GM19452 (cell line): ENCODE results near the gene IMPDH1.

Experiments
- ATAC-seq: cut with Tn5 transposase; IDR thresholded peaks from one replicate; pipeline ENCODE4 v1.9.1; 2021; ENCODE audit not compliant: unreplicated experiment

The IMPDH1 gene

GRCh38 chr7:128406314-128407232 is 3.2 kb downstream of the IMPDH1 start:
- no peak for ATAC-seq

- no peak for ATAC-seq
These were observed 4.1 kb downstream of the IMPDH1 start for GRCh38 chr7:128405471-128406313.

GRCh38 chr7:128404886-128405470 is 4.8 kb downstream of the IMPDH1 start:
- ATAC-seq, result no peak

- ATAC-seq, result no peak
These were observed 5.6 kb downstream of the IMPDH1 start for GRCh38 chr7:128404143-128404681.

GRCh38 chr7:128403676-128404075 is 6.1 kb downstream of the IMPDH1 start:
- ATAC-seq, result no peak

GRCh38 chr7:128402356-128402755 is 7.4 kb downstream of the IMPDH1 start:
- ATAC-seq, result no peak

- no peak for ATAC-seq
These were observed 9.2 kb downstream of the IMPDH1 start for GRCh38 chr7:128400566-128400965.

- ATAC-seq, result no peak
These were observed 9.8 kb downstream of the IMPDH1 start for GRCh38 chr7:128399991-128400390.

- no peak for ATAC-seq
These were observed 11.0 kb downstream of the IMPDH1 start for GRCh38 chr7:128398841-128399135.

GRCh38 chr7:128398016-128398840 is 11.6 kb downstream of the IMPDH1 start:
- ATAC-seq, result no peak

- no peak for ATAC-seq
These were observed 13.4 kb downstream of the IMPDH1 start for GRCh38 chr7:128396357-128396756.

- no peak for ATAC-seq
These were observed 14.0 kb downstream of the IMPDH1 start for GRCh38 chr7:128395748-128396147.

- ATAC-seq, result no peak
These were observed 14.8 kb downstream of the IMPDH1 start for GRCh38 chr7:128394904-128395496.

- no peak for ATAC-seq
These were observed 16.1 kb downstream of the IMPDH1 start for GRCh38 chr7:128393526-128394330.

- ATAC-seq, result no peak
These were observed 17.1 kb downstream of the IMPDH1 start for GRCh38 chr7:128392446-128393327.

GRCh38 chr7:128391805-128392204 is 18.0 kb downstream of the IMPDH1 start:
- no peak for ATAC-seq

GRCh38 chr7:128390871-128391565 is 18.8 kb downstream of the IMPDH1 start:
- no peak for ATAC-seq
